HCT116 (cell line): Measurements from ENCODE around the gene HIVEP2. TPM values are rescaled to one million over a fixed set of nuclear protein-coding genes. Genes with fewer than 3 reads are reported as not detected.

Experiments used
- ATAC-seq: fragments of 200-7000 bp; cut with Tn5 transposase; 2 replicates; pipeline ENCODE4 v1.9.1; 2020; ENCODE audit warnings: mild to moderate bottlenecking, moderate library complexity
- BruUV-seq: library from RNA; stranded (reverse); fragments of 400-500 nt; replicated peaks from 2 replicates; lab custom pipeline; 2021; lab: Mats Ljungman, UMichigan
- CTCF ChIA-PET: fragments of 300-600 bp; sonication (Branson Sonifier 250); formaldehyde crosslinking; loops from one replicate; lab custom pipeline; 2021; ENCODE audit warnings: antibody characterized with exemption; lab: Charles Lee
- POLR2A ChIA-PET: fragments of 300-600, 350-600 bp; sonication (Branson Sonifier 250); formaldehyde crosslinking; loops from one replicate; lab custom pipeline; 2021; ENCODE audit warnings: antibody characterized with exemption; lab: Charles Lee
- RAD21 ChIA-PET, 2 experiments: fragments of 300-600 bp; sonication (Branson Sonifier 250); formaldehyde crosslinking; loops; one replicate each; lab custom pipeline; 2023; ENCODE audit warnings: low total read pairs in 2 of 2; ENCODE audit not compliant: uncharacterized antibody in 2 of 2, unreplicated experiment in 2 of 2, low non-redundant PET in 1 of 2; lab: Charles Lee
- DNase-seq: peaks from one replicate; pipeline ENCODE4 v3.0.0-alpha.2; 2010; ENCODE audit warnings: low read depth, low spot score
- H2AFZ ChIP-seq: fragments of 200-600 bp; shearing (Covaris generic), sonication (generic); 2 replicates; pipeline ENCODE4 v1.6.1; 2017; ENCODE audit warnings: low read depth, mixed run types, mixed read lengths, antibody characterized with exemption, low read length; ENCODE audit not compliant: poor library complexity, severe bottlenecking
- H3K27ac ChIP-seq: 2 replicates; pipeline ENCODE4 v1.5.1; 2012; ENCODE audit warnings: low read depth, low read length
- H3K27me3 ChIP-seq: fragments of 200-600 bp; sonication (generic); 2 replicates; pipeline ENCODE4 v1.6.1; 2016; ENCODE audit warnings: mixed run types, low read length, mixed read lengths; ENCODE audit not compliant: insufficient read depth
- H3K36me3 ChIP-seq, 2 experiments: fragments of 200-500 bp in 1 of 2; fragments of 200-600 bp in 1 of 2; sonication (Bioruptor generic) in 1 of 2; sonication (generic) in 1 of 2; 2 replicates each; pipeline versions ENCODE4 v1.5.1 to v1.6.1; 2014 to 2016; ENCODE audit warnings: low read length in 2 of 2, inconsistent platforms in 1 of 2, mixed read lengths in 1 of 2, mixed run types in 1 of 2; ENCODE audit not compliant: insufficient read depth in 2 of 2, control insufficient read depth in 1 of 2
- H3K4me1 ChIP-seq, 2 experiments: fragments of 200-600 bp in 1 of 2; sonication (generic) in 1 of 2; 2 replicates each; pipeline versions ENCODE4 v1.5.1 to v1.6.1; 2012 to 2017; ENCODE audit warnings: low read length in 2 of 2, inconsistent platforms in 1 of 2, mild to moderate bottlenecking in 1 of 2, mixed read lengths in 1 of 2, mixed run types in 1 of 2, moderate library complexity in 1 of 2; ENCODE audit not compliant: insufficient read depth in 2 of 2, control insufficient read depth in 1 of 2
- H3K4me2 ChIP-seq: fragments of 200-600 bp; sonication (generic); 2 replicates; pipeline ENCODE4 v1.6.1; 2017; ENCODE audit warnings: mixed run types, low read length, mixed read lengths
- H3K4me3 ChIP-seq, 2 experiments: fragments of 200-600 bp in 1 of 2; sonication (generic) in 1 of 2; replicated peaks in 1 of 2; 2 replicates each; pipeline ENCODE4 v1.5.1; 2011 to 2016; ENCODE audit warnings: low read length in 2 of 2, control low read depth in 1 of 2, low read depth in 1 of 2, mild to moderate bottlenecking in 1 of 2, mixed read lengths in 1 of 2, mixed run types in 1 of 2
- H3K79me2 ChIP-seq: fragments of 200-600 bp; sonication (generic); 2 replicates; pipeline ENCODE4 v1.6.1; 2017; ENCODE audit warnings: mild to moderate bottlenecking, mixed run types, low read length, moderate library complexity, mixed read lengths; ENCODE audit not compliant: insufficient read depth
- H3K9ac ChIP-seq: fragments of 200-600 bp; sonication (generic); 2 replicates; pipeline ENCODE4 v1.6.1; 2016; ENCODE audit warnings: low read length, mixed read lengths
- H3K9me2 ChIP-seq: fragments of 200-600 bp; sonication (generic), shearing (Covaris generic); 2 replicates; pipeline ENCODE4 v1.6.1; 2017; ENCODE audit warnings: mixed run types, mild to moderate bottlenecking, moderate library complexity; ENCODE audit not compliant: insufficient read depth
- H3K9me3 ChIP-seq, 2 experiments: fragments of 200-500 bp in 1 of 2; fragments of 200-600 bp in 1 of 2; sonication (Bioruptor generic) in 1 of 2; sonication (generic) in 1 of 2; 2 replicates each; pipeline ENCODE4 v1.6.1; 2014 to 2017; ENCODE audit warnings: low read length in 2 of 2, mixed read lengths in 2 of 2, inconsistent platforms in 1 of 2, low read depth in 1 of 2, mild to moderate bottlenecking in 1 of 2, mixed run types in 1 of 2, moderate library complexity in 1 of 2; ENCODE audit not compliant: control insufficient read depth in 1 of 2, insufficient read depth in 1 of 2
- H4K20me1 ChIP-seq: fragments of 200-600 bp; sonication (generic), shearing (Covaris generic); 2 replicates; pipeline ENCODE4 v1.6.1; 2017; ENCODE audit warnings: mixed run types, mild to moderate bottlenecking, moderate library complexity; ENCODE audit not compliant: insufficient read depth
- ATF3 ChIP-seq: IDR thresholded peaks from 2 replicates; pipeline ENCODE4 v1.6.1; 2012
- CBX3 ChIP-seq: IDR thresholded peaks from 2 replicates; pipeline ENCODE4 v1.6.1; 2012; ENCODE audit warnings: low read depth
- CTCF ChIP-seq, 3 experiments: fragments of 200-600 bp in 1 of 3; sonication (generic) in 1 of 3; IDR thresholded peaks in 2 of 3; conservative IDR thresholded peaks in 1 of 3; 2 replicates each; pipeline ENCODE4 v1.5.1; 2012 to 2017; ENCODE audit warnings: low read depth in 2 of 3, low read length in 2 of 3, antibody characterized with exemption in 1 of 3, borderline replicate concordance in 1 of 3, control low read depth in 1 of 3, mild to moderate bottlenecking in 1 of 3, mixed read lengths in 1 of 3, mixed run types in 1 of 3, moderate library complexity in 1 of 3; ENCODE audit not compliant: insufficient read depth in 1 of 3
- EGR1 ChIP-seq: IDR thresholded peaks from 2 replicates; pipeline ENCODE4 v1.6.1; 2012; ENCODE audit warnings: low read depth
- ELF1 ChIP-seq: IDR thresholded peaks from 2 replicates; pipeline ENCODE4 v1.6.1; 2012; ENCODE audit warnings: low read depth, borderline replicate concordance
- EZH2phosphoT487 ChIP-seq: fragments of 200-600 bp; IDR thresholded peaks from 2 replicates; pipeline ENCODE4 v1.6.1; 2018; ENCODE audit warnings: antibody characterized with exemption, borderline replicate concordance
- FOSL1 ChIP-seq: IDR thresholded peaks from 2 replicates; pipeline ENCODE4 v1.6.1; 2012; ENCODE audit warnings: low read depth
- JUND ChIP-seq: IDR thresholded peaks from 2 replicates; pipeline ENCODE4 v1.6.1; 2012
- MAX ChIP-seq: IDR thresholded peaks from 2 replicates; pipeline ENCODE4 v1.6.1; 2012
- POLR2A ChIP-seq: IDR thresholded peaks from 2 replicates; pipeline ENCODE4 v1.7.0; 2011; ENCODE audit warnings: borderline replicate concordance; ENCODE audit not compliant: insufficient read depth, insufficient read length; ENCODE audit errors: extremely low read depth
- POLR2AphosphoS5 ChIP-seq: IDR thresholded peaks from 2 replicates; pipeline ENCODE4 v1.6.1; 2011; ENCODE audit warnings: mild to moderate bottlenecking, low read depth, low read length, moderate library complexity
- RAD21 ChIP-seq: IDR thresholded peaks from 2 replicates; pipeline ENCODE4 v1.6.1; 2012; ENCODE audit warnings: low read depth, mild to moderate bottlenecking
- REST ChIP-seq: IDR thresholded peaks from 2 replicates; pipeline ENCODE4 v1.6.1; 2012; ENCODE audit warnings: low read depth
- SIN3A ChIP-seq: IDR thresholded peaks from 2 replicates; pipeline ENCODE4 v1.6.1; 2012; ENCODE audit warnings: low read depth
- SP1 ChIP-seq: IDR thresholded peaks from 2 replicates; pipeline ENCODE4 v1.6.1; 2012; ENCODE audit warnings: low read depth
- SRF ChIP-seq: IDR thresholded peaks from 2 replicates; pipeline ENCODE4 v1.6.1; 2012; ENCODE audit warnings: low read depth
- TCF7L2 ChIP-seq: IDR thresholded peaks from 2 replicates; pipeline ENCODE4 v1.7.0; 2011; ENCODE audit warnings: borderline replicate concordance, inconsistent platforms; ENCODE audit not compliant: insufficient read depth, insufficient read length; ENCODE audit errors: extremely low read depth
- ZBTB33 ChIP-seq: IDR thresholded peaks from 2 replicates; pipeline ENCODE4 v1.6.1; 2011; ENCODE audit warnings: mild to moderate bottlenecking, low read length, moderate library complexity; ENCODE audit not compliant: insufficient replicate concordance; ENCODE audit errors: extremely low read depth
- ZNF274 ChIP-seq: fragments of 200-500 bp; sonication (Bioruptor generic); IDR thresholded peaks from 2 replicates; pipeline ENCODE4 v1.6.1; 2014; ENCODE audit warnings: mild to moderate bottlenecking, low read depth, low read length, inconsistent platforms
- intact Hi-C: fragments of 100-400 bp; cut with micrococcal nuclease; formaldehyde crosslinking; loops from 2 replicates; pipeline ENCODE4 v1.10.0; 2022
- total RNA-seq: library from RNA; stranded (reverse); gene quantifications from one replicate; pipeline ENCODE4 v1.2.1, GENCODE V29; 2021; ENCODE audit not compliant: unreplicated experiment

Gene HIVEP2
- total RNA-seq, 1 experiment from 2014 or later: 8.1 TPM

GRCh38 chr6:142881290-142881689 lies 63.7 kb downstream of the HIVEP2 start:
- RAD21 ChIA-PET: no interaction called here
- intact Hi-C loops: no loop called here
- no peak overlapping the region for H3K4me2 ChIP-seq

More at GRCh38 chr6:142881290-142881689, 63.7 kb downstream of the HIVEP2 start:
- H3K9me3 ChIP-seq: no peaks in the 10 kb centered on the region
- ChIA-PET CTCF (no interaction called here), POLR2A (no interaction called here)
- no peak for TF ChIP-seq FOSL1
- no peak for TF ChIP-seq TCF7L2
- TF ChIP-seq ATF3: no peak
- TF ChIP-seq JUND: no peak
- TF ChIP-seq EGR1: no peak
- no peak for TF ChIP-seq SP1
- TF ChIP-seq ZBTB33: no peak
- TF ChIP-seq POLR2AphosphoS5: no peak
- no peak for TF ChIP-seq ELF1
- TF ChIP-seq SRF: no peak
- no peak for TF ChIP-seq ZNF274
- TF ChIP-seq REST: no peak
- TF ChIP-seq POLR2A: no peak
- TF ChIP-seq RAD21: no peak
- TF ChIP-seq MAX: no peak
- TF ChIP-seq CBX3: no peak
- no peak for TF ChIP-seq SIN3A
- TF ChIP-seq EZH2phosphoT487: no peak
- no peak for TF ChIP-seq CTCF (IDR thresholded peaks at IDR 0.05 in 2 of 3, conservative IDR thresholded peaks at IDR 0.05 in 1 of 3; ENCODE audit: borderline replicate concordance in 1 of 3, insufficient read depth in 1 of 3, low read depth in 2 of 3, low read length in 2 of 3)
- no peaks in the 10 kb centered on the region for H3K27me3 ChIP-seq
- no peak for DNase-seq
- H3K27ac ChIP-seq: no peak overlapping the region
- H2AFZ ChIP-seq: no peak overlapping the region
- no peak for ATAC-seq
- H4K20me1 ChIP-seq: no peaks in the 10 kb centered on the region
- peaks cover 13 to 26% of the 10 kb centered on the region in 2 experiments for H3K4me1 ChIP-seq
- H3K36me3 ChIP-seq: no peaks in the 10 kb centered on the region
- no peak overlapping the region for H3K4me3 ChIP-seq
- H3K9me2 ChIP-seq: no peaks in the 10 kb centered on the region
- H3K79me2 ChIP-seq: no peaks in the 10 kb centered on the region
- H3K9ac ChIP-seq: no peak overlapping the region
- BruUV-seq: no TSS peak
